ENCODE measurements around the gene GNG3. TPM values are rescaled to one million over a fixed set of nuclear protein-coding genes. Genes with fewer than 3 reads are reported as not detected.

GNG3 gene
- total and polyA plus RNA-seq, 2 of the 4 experiments (the other 2 are of a cell fraction): not detected

DNA sequence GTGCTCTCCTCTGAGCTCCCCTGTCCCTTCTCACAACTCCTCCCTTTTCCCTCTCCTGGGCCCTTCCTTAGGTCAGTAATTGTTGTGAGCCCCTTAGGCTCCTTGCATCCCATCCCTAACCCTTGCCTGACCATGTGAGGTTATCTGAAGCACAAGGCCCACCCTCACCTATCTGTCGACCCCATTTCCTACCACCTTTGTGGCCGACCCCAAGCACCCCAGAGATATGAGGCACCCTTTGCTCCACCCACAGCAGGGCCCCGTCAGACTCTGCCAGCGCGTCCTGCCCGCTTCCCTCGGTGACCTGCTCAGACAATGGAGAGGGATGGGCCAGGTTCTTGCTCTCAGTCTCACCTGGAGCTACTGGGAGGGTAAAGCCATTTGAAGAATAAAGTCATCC is 1.3 kb downstream of the GNG3 start:
- H3K4me2 ChIP-seq (ENCODE audit: low read depth, low read length): peak overlapping the region; percentile 86
- peaks cover 17% of the 10 kb centered on the region for H3K9me1 ChIP-seq (ENCODE audit: insufficient read depth, low read length)
- H3K18ac ChIP-seq (ENCODE audit: low read depth, low read length): peak overlapping the region; percentile 64; the same call in 1 of the 2 replicates
- CTCF ChIA-PET: no interaction called here
- H2BK15ac ChIP-seq (ENCODE audit: low read depth, low read length): no peak overlapping the region
- H3K27me3 ChIP-seq (ENCODE audit: control insufficient read depth, insufficient read depth, low read length): no peaks in the 10 kb centered on the region
- peak overlapping the region; percentile 86 for H3K4ac ChIP-seq (ENCODE audit: low read depth, low read length)
- in situ Hi-C loops (cut with MboI; ENCODE audit: low sequenced_read_pairs) (no loop called here), intact Hi-C loops (cut with micrococcal nuclease) (no loop called here), dilution Hi-C loops (cut with HindIII; ENCODE audit: low sequenced_read_pairs, unreplicated experiment) (no loop called here)
- H3K79me1 ChIP-seq (ENCODE audit: low read depth in 1 of 2, low read length in 2 of 2): peaks cover 20 to 62% of the 10 kb centered on the region in 2 experiments
- 16% methylated on average over 2 of the region's 7 CpGs; no CpG with 5 or more reads in 1 of the 2 experiments for WGBS, 2 experiments (ENCODE audit: extremely low coverage in 2 of 2, insufficient read length in 1 of 2)
- DNase-seq: no peak
- POLR2A ChIA-PET (ENCODE audit: unreplicated experiment): interaction anchor here (0.7 kb wide), 1 partner anchor 135 kb away, joined by 3 read pairs; the partner anchor contains the start of gene EEF1G
- peak overlapping the region; percentile 55; the same call in 1 of the 2 replicates for H3K23ac ChIP-seq (ENCODE audit: low read depth, low read length)
- peak overlapping the region; percentile 86 for H3K27ac ChIP-seq (ENCODE audit: insufficient read depth, low read length)
- peak overlapping the region; percentile 53 for H2BK5ac ChIP-seq (ENCODE audit: low read depth, low read length, poor library complexity, severe bottlenecking)
- peaks cover 20% of the 10 kb centered on the region for H3K4me1 ChIP-seq (ENCODE audit: control insufficient read depth, insufficient read depth, low read length)
- TF ChIP-seq SMC3 (IDR thresholded peaks at IDR 0.05; ENCODE audit: low read depth, low read length) (no peak), MAFK (IDR thresholded peaks at IDR 0.05; ENCODE audit: low read depth, low read length) (no peak), MXI1 (IDR thresholded peaks at IDR 0.05; ENCODE audit: borderline replicate concordance, low read depth, low read length) (no peak), MAZ (IDR thresholded peaks at IDR 0.05; ENCODE audit: borderline replicate concordance, low read depth, low read length) (no peak), POLR2A (IDR thresholded peaks at IDR 0.05; ENCODE audit: low read depth, low read length) (no peak), RAD21 (IDR thresholded peaks at IDR 0.05; ENCODE audit: low read length) (no peak), CHD1 (IDR thresholded peaks at IDR 0.05; ENCODE audit: low read depth, low read length) (no peak), NFE2L2 (IDR thresholded peaks at IDR 0.05; ENCODE audit: low read depth, low read length) (no peak)
- TF ChIP-seq, protein P1, sequence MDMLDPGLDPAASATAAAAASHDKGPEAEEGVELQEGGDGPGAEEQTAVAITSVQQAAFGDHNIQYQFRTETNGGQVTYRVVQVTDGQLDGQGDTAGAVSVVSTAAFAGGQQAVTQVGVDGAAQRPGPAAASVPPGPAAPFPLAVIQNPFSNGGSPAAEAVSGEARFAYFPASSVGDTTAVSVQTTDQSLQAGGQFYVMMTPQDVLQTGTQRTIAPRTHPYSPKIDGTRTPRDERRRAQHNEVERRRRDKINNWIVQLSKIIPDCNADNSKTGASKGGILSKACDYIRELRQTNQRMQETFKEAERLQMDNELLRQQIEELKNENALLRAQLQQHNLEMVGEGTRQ (IDR thresholded peaks at IDR 0.05; ENCODE audit: low read depth, low read length): no peak
- TF ChIP-seq, protein P2, sequence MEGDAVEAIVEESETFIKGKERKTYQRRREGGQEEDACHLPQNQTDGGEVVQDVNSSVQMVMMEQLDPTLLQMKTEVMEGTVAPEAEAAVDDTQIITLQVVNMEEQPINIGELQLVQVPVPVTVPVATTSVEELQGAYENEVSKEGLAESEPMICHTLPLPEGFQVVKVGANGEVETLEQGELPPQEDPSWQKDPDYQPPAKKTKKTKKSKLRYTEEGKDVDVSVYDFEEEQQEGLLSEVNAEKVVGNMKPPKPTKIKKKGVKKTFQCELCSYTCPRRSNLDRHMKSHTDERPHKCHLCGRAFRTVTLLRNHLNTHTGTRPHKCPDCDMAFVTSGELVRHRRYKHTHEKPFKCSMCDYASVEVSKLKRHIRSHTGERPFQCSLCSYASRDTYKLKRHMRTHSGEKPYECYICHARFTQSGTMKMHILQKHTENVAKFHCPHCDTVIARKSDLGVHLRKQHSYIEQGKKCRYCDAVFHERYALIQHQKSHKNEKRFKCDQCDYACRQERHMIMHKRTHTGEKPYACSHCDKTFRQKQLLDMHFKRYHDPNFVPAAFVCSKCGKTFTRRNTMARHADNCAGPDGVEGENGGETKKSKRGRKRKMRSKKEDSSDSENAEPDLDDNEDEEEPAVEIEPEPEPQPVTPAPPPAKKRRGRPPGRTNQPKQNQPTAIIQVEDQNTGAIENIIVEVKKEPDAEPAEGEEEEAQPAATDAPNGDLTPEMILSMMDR (conservative IDR thresholded peaks at IDR 0.05; ENCODE audit: low read depth, low read length): no peak
- H3K56ac ChIP-seq (ENCODE audit: extremely low read depth, insufficient read depth, low read length): peak overlapping the region; percentile 77
- H3K4me3 ChIP-seq (ENCODE audit: insufficient read depth, low read depth, low read length): peak overlapping the region; percentile 54
- no peaks in the 10 kb centered on the region for H3K9me3 ChIP-seq (ENCODE audit: control insufficient read depth, insufficient read depth, low read length)
- peak overlapping the region; percentile 90 for H2AFZ ChIP-seq (replicated peaks; ENCODE audit: low read length, poor library complexity)
- no peak overlapping the region for H2BK20ac ChIP-seq (ENCODE audit: low read depth, low read length)
- peak overlapping the region; percentile 97 for H2AK9ac ChIP-seq (replicated peaks; ENCODE audit: low read depth, low read length, poor library complexity)
- peak overlapping the region; percentile 82 for H3K9ac ChIP-seq (ENCODE audit: low read depth, low read length)
- peak overlapping the region; percentile 93 to 97 for H4K8ac ChIP-seq (ENCODE audit: low read depth in 2 of 2, low read length in 2 of 2)
- peak overlapping the region; percentile 72 for H4K91ac ChIP-seq (ENCODE audit: insufficient read depth, low read depth, low read length)
- H2AK5ac ChIP-seq (ENCODE audit: low read depth, low read length): peak overlapping the region; percentile 58
- no peak for ATAC-seq (ENCODE audit: low read depth)
- H2BK120ac ChIP-seq (ENCODE audit: low read depth, low read length): no peak overlapping the region
- H3K36me3 ChIP-seq (ENCODE audit: control insufficient read depth, insufficient read depth, low read length): peaks cover 22% of the 10 kb centered on the region
- BruUV-seq (replicated peaks): no TSS peak
- H4K5ac ChIP-seq (ENCODE audit: low read depth, low read length): peak overlapping the region; percentile 86
- H4K20me1 ChIP-seq (ENCODE audit: insufficient read depth, low read length): no peaks in the 10 kb centered on the region
- H3K14ac ChIP-seq (replicated peaks; ENCODE audit: low read depth, low read length): peak overlapping the region; percentile 88

All from IMR-90 (cell line).